Neural cell (in vitro differentiated cells): ENCODE results near the gene LECT2.

ENCODE experiments used
- EP300 ChIP-seq: fragments of 450-650 bp; conservative IDR thresholded peaks from 2 replicates; pipeline ENCODE4 v1.6.1; 2014; ENCODE audit warnings: antibody characterized with exemption, mild to moderate bottlenecking, moderate library complexity; ENCODE audit not compliant: poor library complexity, severe bottlenecking
- EZH2 ChIP-seq: fragments of 200-600, 300-800 bp; shearing (Covaris generic), sonication (generic); IDR thresholded peaks from 2 replicates; pipeline ENCODE4 v1.6.1; 2014; ENCODE audit warnings: antibody characterized with exemption, low read length, borderline replicate concordance, mild to moderate bottlenecking; ENCODE audit not compliant: insufficient read depth, poor library complexity, severe bottlenecking
- MXI1 ChIP-seq: fragments of 450-650 bp; conservative IDR thresholded peaks from 2 replicates; pipeline ENCODE4 v1.6.1; 2014; ENCODE audit warnings: antibody characterized with exemption, mild to moderate bottlenecking; ENCODE audit not compliant: poor library complexity, severe bottlenecking
- POLR2AphosphoS5 ChIP-seq: IDR thresholded peaks from 2 replicates; pipeline ENCODE4 v1.6.1; 2012
- RAD21 ChIP-seq: fragments of 450-650 bp; conservative IDR thresholded peaks from 2 replicates; pipeline ENCODE4 v1.6.1; 2014; ENCODE audit warnings: antibody characterized with exemption, mild to moderate bottlenecking, moderate library complexity
- SMC3 ChIP-seq: fragments of 450-650 bp; conservative IDR thresholded peaks from 2 replicates; pipeline ENCODE4 v1.6.1; 2014; ENCODE audit warnings: antibody characterized with exemption, mild to moderate bottlenecking, moderate library complexity; ENCODE audit not compliant: poor library complexity
- TAF1 ChIP-seq: IDR thresholded peaks from 2 replicates; pipeline ENCODE4 v1.6.1; 2012; ENCODE audit warnings: low read depth
- TF ChIP-seq, protein P1 (sequence below): fragments of 450-650 bp; IDR thresholded peaks from 2 replicates; pipeline ENCODE4 v1.5.1; 2014; ENCODE audit warnings: antibody characterized with exemption, mild to moderate bottlenecking, moderate library complexity; ENCODE audit not compliant: poor library complexity, severe bottlenecking

DNA sequence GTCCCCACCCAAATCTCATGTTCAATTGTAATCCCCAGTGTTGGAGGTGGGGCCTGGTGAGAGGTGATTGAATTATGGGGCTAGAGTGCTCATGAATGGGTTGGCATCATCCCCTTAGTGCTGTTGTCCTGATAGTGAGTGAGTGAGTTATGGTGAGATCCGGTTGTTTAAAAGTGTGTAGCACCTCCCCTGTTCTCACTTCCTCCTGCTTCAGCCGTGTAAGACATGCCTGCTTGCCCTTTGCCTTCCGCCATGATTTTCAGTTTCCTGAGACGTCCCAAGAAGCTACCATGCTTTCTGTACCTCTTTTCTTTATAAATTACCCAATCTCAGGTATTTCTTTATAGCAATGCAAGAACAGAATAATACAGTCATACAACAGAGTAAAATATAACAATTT is 742 bp upstream of the LECT2 start:
- TF ChIP-seq, protein P1, sequence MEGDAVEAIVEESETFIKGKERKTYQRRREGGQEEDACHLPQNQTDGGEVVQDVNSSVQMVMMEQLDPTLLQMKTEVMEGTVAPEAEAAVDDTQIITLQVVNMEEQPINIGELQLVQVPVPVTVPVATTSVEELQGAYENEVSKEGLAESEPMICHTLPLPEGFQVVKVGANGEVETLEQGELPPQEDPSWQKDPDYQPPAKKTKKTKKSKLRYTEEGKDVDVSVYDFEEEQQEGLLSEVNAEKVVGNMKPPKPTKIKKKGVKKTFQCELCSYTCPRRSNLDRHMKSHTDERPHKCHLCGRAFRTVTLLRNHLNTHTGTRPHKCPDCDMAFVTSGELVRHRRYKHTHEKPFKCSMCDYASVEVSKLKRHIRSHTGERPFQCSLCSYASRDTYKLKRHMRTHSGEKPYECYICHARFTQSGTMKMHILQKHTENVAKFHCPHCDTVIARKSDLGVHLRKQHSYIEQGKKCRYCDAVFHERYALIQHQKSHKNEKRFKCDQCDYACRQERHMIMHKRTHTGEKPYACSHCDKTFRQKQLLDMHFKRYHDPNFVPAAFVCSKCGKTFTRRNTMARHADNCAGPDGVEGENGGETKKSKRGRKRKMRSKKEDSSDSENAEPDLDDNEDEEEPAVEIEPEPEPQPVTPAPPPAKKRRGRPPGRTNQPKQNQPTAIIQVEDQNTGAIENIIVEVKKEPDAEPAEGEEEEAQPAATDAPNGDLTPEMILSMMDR, result no peak
- TF ChIP-seq POLR2AphosphoS5 (no peak), EP300 (no peak), TAF1 (no peak), MXI1 (no peak), EZH2 (no peak), SMC3 (no peak), RAD21 (no peak)
